Vagina (tissue), 2 donors: ENCODE measurements around the gene NOTCH1. TPM values are rescaled to one million over a fixed set of nuclear protein-coding genes. Genes with fewer than 3 reads are reported as not detected.

Experiments
- DNase-seq, 2 donors: peaks; one replicate each; pipeline ENCODE4 v3.0.0-alpha.2; 2017; ENCODE audit errors: extremely low spot score in 2 of 2
- H3K27ac ChIP-seq: fragments of 200-600 bp; sonication (generic); one replicate; pipeline ENCODE4 v1.5.1; 2019
- H3K27me3 ChIP-seq: fragments of 200-600 bp; sonication (generic); one replicate; pipeline ENCODE4 v1.5.1; 2019
- H3K36me3 ChIP-seq, 2 donors: fragments of 200-600 bp; sonication (generic); one replicate each; pipeline ENCODE4 v1.5.1; 2017 to 2019
- H3K4me1 ChIP-seq: fragments of 200-600 bp; sonication (generic); one replicate; pipeline ENCODE4 v1.5.1; 2019
- H3K4me3 ChIP-seq, 2 donors: fragments of 200-600 bp; sonication (generic); 1 replicate in 1 of 2; 2 replicates in 1 of 2; pipeline ENCODE4 v1.5.1; 2016 to 2019
- H3K9me3 ChIP-seq: fragments of 200-600 bp; sonication (generic); one replicate; pipeline ENCODE4 v1.5.1; 2019
- POLR2A ChIP-seq, 2 donors: fragments of 450-650 bp; IDR thresholded peaks; one replicate each; pipeline ENCODE4 v1.6.1; 2017; ENCODE audit warnings: antibody characterized with exemption in 2 of 2, mild to moderate bottlenecking in 2 of 2, moderate library complexity in 2 of 2
- POLR2AphosphoS5 ChIP-seq, 2 donors: sonication (generic); formaldehyde crosslinking; IDR thresholded peaks; one replicate each; pipeline ENCODE4 v1.9.0; 2017; ENCODE audit warnings: antibody characterized with exemption in 2 of 2, mild to moderate bottlenecking in 2 of 2, low read depth in 1 of 2; ENCODE audit not compliant: insufficient read depth in 1 of 2
- intact Hi-C: fragments of 100-400 bp; cut with DNase I; formaldehyde crosslinking; loops from one replicate; pipeline ENCODE4 v1.15.1; 2023
- total RNA-seq: library from RNA; depleted of rRNA; stranded (reverse); fragments of >200 nt; gene quantifications from one replicate; pipeline ENCODE4 v1.2.3, GENCODE V29; 2016
- TF ChIP-seq, protein P1 (sequence below), 3 experiments: fragments of 450-650 bp in 2 of 3; fragments of 200-600 bp in 1 of 3; sonication (generic) in 1 of 3; IDR thresholded peaks; one replicate each; pipeline ENCODE4 v1.5.1; 2017 to 2019; ENCODE audit warnings: antibody characterized with exemption in 3 of 3, mild to moderate bottlenecking in 2 of 3, moderate library complexity in 2 of 3

The NOTCH1 gene
- total RNA-seq, 1 donor from 2014 or later, result 67.0 TPM

DNA sequence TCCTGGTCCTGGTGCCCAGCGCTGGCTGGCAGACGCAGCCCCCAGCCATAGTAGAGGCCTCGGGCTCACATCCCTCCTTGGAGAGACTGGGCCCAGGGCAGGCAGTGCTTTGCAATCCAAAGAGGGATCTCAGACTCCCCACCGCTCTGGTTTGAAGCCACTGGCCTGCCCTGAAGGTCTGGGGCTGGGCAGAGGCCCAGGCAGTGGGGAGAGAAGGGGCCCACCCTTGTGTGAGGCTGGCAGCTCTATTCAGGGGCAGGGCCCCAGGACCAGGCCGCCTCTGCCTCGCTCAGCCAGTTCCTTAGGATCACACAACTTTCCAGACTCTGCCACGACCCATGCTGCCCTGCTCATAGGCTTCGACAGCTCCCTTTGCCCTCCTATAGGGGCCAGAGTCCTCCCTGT is 52.3 kb downstream of the NOTCH1 start:
- H3K27ac ChIP-seq, result no peak overlapping the region
- no peaks in the 10 kb centered on the region for H3K27me3 ChIP-seq
- TF ChIP-seq, protein P1, sequence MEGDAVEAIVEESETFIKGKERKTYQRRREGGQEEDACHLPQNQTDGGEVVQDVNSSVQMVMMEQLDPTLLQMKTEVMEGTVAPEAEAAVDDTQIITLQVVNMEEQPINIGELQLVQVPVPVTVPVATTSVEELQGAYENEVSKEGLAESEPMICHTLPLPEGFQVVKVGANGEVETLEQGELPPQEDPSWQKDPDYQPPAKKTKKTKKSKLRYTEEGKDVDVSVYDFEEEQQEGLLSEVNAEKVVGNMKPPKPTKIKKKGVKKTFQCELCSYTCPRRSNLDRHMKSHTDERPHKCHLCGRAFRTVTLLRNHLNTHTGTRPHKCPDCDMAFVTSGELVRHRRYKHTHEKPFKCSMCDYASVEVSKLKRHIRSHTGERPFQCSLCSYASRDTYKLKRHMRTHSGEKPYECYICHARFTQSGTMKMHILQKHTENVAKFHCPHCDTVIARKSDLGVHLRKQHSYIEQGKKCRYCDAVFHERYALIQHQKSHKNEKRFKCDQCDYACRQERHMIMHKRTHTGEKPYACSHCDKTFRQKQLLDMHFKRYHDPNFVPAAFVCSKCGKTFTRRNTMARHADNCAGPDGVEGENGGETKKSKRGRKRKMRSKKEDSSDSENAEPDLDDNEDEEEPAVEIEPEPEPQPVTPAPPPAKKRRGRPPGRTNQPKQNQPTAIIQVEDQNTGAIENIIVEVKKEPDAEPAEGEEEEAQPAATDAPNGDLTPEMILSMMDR (IDR thresholded peaks at IDR 0.05), result no peak
- no peak for TF ChIP-seq POLR2A (IDR thresholded peaks at IDR 0.05)
- no peak for TF ChIP-seq POLR2AphosphoS5 (IDR thresholded peaks at IDR 0.05; ENCODE audit: insufficient read depth in 1 of 2, low read depth in 1 of 2)
- H3K36me3 ChIP-seq, result peaks cover 0 to 28% of the 10 kb centered on the region in 2 donors
- H3K9me3 ChIP-seq, result no peaks in the 10 kb centered on the region
- no peak overlapping the region for H3K4me3 ChIP-seq
- intact Hi-C loops, result loop anchor here (10.0 kb wide), 1 partner anchor 51 kb away; the partner anchor contains the start of gene NOTCH1
- no peaks in the 10 kb centered on the region for H3K4me1 ChIP-seq
- DNase-seq, result no peak

DNA sequence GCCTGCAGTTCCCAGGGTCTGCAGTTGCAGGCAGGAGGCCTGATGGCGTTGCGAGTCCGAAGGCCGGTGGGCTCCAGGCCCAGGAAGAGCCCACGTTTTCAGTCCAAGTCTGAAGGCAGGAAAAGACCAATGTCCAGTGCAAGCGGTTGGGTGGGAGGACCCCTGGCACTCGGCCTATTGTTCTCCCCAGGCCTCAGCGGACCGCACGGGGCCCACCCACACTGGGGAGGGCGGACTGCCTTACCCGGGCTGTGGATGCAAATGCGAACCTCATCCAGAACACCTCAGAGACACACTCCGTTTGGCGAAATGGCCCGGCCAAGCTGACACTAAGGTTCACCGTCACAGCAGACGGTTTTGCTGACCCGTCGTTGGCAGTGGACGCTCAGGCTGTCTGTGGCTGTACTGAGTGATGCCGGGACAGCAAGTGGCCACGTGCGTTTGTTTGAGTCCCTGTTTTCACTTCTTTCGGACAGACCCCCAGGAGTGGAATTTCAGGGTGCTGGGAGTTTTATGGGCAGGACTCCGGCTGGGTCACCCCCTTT is 52.8 kb downstream of the NOTCH1 start:
- H3K27ac ChIP-seq, result no peak overlapping the region
- no peak for DNase-seq
- no peaks in the 10 kb centered on the region for H3K27me3 ChIP-seq
- intact Hi-C loops, result loop anchor here (10.0 kb wide), 1 partner anchor 52 kb away; the partner anchor contains the start of gene NOTCH1
- no peak overlapping the region for H3K4me3 ChIP-seq
- no peaks in the 10 kb centered on the region for H3K4me1 ChIP-seq
- H3K36me3 ChIP-seq, result peaks cover 0 to 23% of the 10 kb centered on the region in 2 donors
- TF ChIP-seq POLR2A (IDR thresholded peaks at IDR 0.05) (no peak), POLR2AphosphoS5 (IDR thresholded peaks at IDR 0.05; ENCODE audit: insufficient read depth in 1 of 2, low read depth in 1 of 2) (no peak)
- TF ChIP-seq, protein P1 (IDR thresholded peaks at IDR 0.05), result no peak
- no peaks in the 10 kb centered on the region for H3K9me3 ChIP-seq

DNA sequence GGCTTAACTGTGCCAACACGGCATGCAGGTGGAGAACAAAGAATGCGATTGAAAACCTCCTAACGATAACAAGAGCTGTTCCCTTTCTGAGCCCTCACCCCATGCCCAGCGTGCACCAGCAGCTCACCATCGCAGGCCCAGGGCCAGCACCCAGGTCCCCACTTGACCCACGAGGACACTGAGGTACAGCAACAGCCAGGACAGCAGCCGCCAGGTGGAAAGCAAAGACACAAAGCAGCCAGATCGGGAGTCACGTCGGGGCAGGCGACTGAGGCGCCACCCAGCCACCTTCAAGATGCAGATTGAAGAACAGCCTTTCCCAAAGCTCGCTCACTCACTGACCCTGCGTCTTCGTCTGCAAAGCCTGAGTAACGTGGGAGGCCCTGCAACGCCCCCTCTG is 56.1 kb downstream of the NOTCH1 start:
- Histone ChIP-seq H3K27me3 (no peaks in the 10 kb centered on the region), H3K27ac (no peak overlapping the region), H3K9me3 (no peaks in the 10 kb centered on the region), H3K4me1 (peaks cover 8% of the 10 kb centered on the region), H3K36me3 (no peaks in the 10 kb centered on the region), H3K4me3 (no peak overlapping the region)
- intact Hi-C loops, result loop anchor here (2.0 to 10.0 kb wide), 3 partner anchors 55 to 141 kb away; partner anchors contain the start of gene NOTCH1
- no peak for DNase-seq
- no peak for TF ChIP-seq POLR2A (IDR thresholded peaks at IDR 0.05)
- TF ChIP-seq POLR2AphosphoS5 (IDR thresholded peaks at IDR 0.05; ENCODE audit: insufficient read depth in 1 of 2, low read depth in 1 of 2), result no peak
- TF ChIP-seq, protein P1 (IDR thresholded peaks at IDR 0.05), result no peak

DNA sequence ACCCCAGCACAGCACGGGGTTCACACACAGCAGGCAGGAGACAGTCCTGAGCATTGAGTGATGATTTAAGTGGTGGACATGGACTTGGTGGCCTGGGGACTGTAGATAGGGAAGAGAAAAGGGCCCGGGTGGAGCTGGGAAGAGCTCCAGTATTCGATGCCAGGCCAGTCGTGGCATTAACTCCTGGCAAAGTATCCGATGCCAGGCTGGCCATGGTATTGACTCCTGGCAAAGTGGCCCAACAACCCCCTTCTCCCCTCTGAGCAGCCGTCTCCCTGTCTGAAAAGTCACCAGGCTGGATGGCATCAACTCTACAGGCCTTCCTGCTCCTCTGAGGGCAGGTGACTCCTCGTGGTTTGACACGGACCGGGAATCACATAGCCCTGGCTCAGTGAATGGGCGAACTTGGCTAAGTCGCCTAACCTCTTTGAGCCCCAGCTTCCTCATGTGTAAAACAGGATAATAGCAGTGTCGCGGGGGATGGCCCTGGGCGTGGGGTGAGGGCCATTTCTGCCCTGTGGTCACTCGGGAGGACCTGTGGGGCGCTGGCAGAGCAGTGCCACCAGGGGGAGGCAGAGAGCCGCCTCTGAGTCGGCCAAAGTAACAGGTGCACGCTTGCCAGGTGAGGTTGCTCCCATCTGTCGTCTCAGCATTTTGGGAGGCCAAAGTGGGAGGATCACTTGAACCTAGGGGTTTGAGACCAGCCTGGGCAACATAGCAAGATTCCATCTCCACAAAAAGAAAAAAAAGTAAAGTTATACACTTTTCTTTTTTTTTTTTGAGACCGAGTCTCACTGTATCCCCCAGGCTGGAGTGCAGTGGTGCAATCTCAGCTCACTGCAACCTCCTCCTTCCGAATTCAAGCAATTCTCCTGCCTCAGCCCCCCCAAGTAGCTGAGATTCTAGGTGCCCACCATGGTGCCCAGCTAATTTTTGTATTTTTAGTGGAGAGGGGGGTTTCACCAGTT is 57.3 kb downstream of the NOTCH1 start:
- no peak for DNase-seq
- intact Hi-C loops, result loop anchor here (2.0 kb wide), 1 partner anchor 142 kb away; no protein-coding TSS in a partner anchor
- Histone ChIP-seq H3K27me3 (no peaks in the 10 kb centered on the region), H3K4me3 (no peak overlapping the region), H3K4me1 (peaks cover 18% of the 10 kb centered on the region), H3K9me3 (no peaks in the 10 kb centered on the region), H3K36me3 (no peaks in the 10 kb centered on the region), H3K27ac (no peak overlapping the region)
- TF ChIP-seq POLR2AphosphoS5 (IDR thresholded peaks at IDR 0.05; ENCODE audit: insufficient read depth in 1 of 2, low read depth in 1 of 2) (no peak), POLR2A (IDR thresholded peaks at IDR 0.05) (no peak)
- TF ChIP-seq, protein P1 (IDR thresholded peaks at IDR 0.05), result peak; percentile 98 to 99 (median 98)
